HepG2 (cell line): ENCODE data around the gene ANXA2. TPM values are rescaled to one million over a fixed set of nuclear protein-coding genes. Genes with fewer than 3 reads are reported as not detected.

Experiments
- ATAC-seq: fragments of 200-7000 bp; cut with Tn5 transposase; 3 replicates; pipeline ENCODE4 v1.9.1; 2020; ENCODE audit warnings: mild to moderate bottlenecking, moderate library complexity
- BruUV-seq: library from RNA; stranded (reverse); fragments of 400-500 nt; replicated peaks from 2 replicates; lab custom pipeline; 2021; lab: Mats Ljungman, UMichigan
- CTCF ChIA-PET: fragments of 300-600 bp; formaldehyde crosslinking; extraction: SDS; loops from one replicate; lab custom pipeline; 2021; ENCODE audit warnings: low total read pairs, inconsistent platforms, low intra/inter-chr PET ratio; lab: Yijun Ruan, JAX
- POLR2A ChIA-PET: fragments of 350-600 bp; sonication (Branson Sonifier 250); formaldehyde crosslinking; loops from one replicate; lab custom pipeline; 2020; ENCODE audit warnings: antibody characterized with exemption, inconsistent platforms; lab: Yijun Ruan, JAX
- DNase-seq: peaks from one replicate; pipeline ENCODE4 v3.0.0-alpha.2; 2015; ENCODE audit warnings: low spot score
- FAIRE-seq: peaks from 3 replicates; lab custom pipeline; 2011; peaks lifted over from hg19 to GRCh38; lab: Jason Lieb, UNC
- H2AFZ ChIP-seq: one replicate; pipeline ENCODE4 v1.6.1; 2011; ENCODE audit warnings: low read length, inconsistent platforms
- H3K27ac ChIP-seq: fragments of 300-600 bp; 3 replicates; pipeline ENCODE4 v1.8.0; 2011; ENCODE audit warnings: mixed run types, mild to moderate bottlenecking, mixed read lengths, low read length, inconsistent platforms; ENCODE audit not compliant: insufficient read depth; ENCODE audit errors: extremely low read length
- H3K27me3 ChIP-seq, 2 experiments: fragments of 200-600 bp in 1 of 2; 2 replicates in 1 of 2; 3 replicates in 1 of 2; pipeline versions ENCODE4 v1.6.0 to v1.8.0; 2011; ENCODE audit warnings: low read length in 2 of 2, mild to moderate bottlenecking in 2 of 2, moderate library complexity in 2 of 2, inconsistent platforms in 1 of 2; ENCODE audit not compliant: insufficient read depth in 2 of 2, control insufficient read depth in 1 of 2
- H3K36me3 ChIP-seq, 2 experiments: fragments of 200-600 bp in 1 of 2; replicated peaks in 1 of 2; 2 replicates in 1 of 2; 3 replicates in 1 of 2; pipeline versions ENCODE4 v1.5.1 to v1.8.0; 2011; ENCODE audit warnings: low read length in 2 of 2, inconsistent platforms in 1 of 2; ENCODE audit not compliant: insufficient read depth in 2 of 2, control insufficient read depth in 1 of 2
- H3K4me1 ChIP-seq: 2 replicates; pipeline ENCODE4 v1.5.1; 2012; ENCODE audit warnings: low read length, inconsistent platforms; ENCODE audit not compliant: insufficient read depth
- H3K4me2 ChIP-seq: 2 replicates; pipeline ENCODE4 v1.6.0; 2011; ENCODE audit warnings: low read depth, low read length, inconsistent platforms
- H3K4me3 ChIP-seq, 3 experiments: fragments of 200-600 bp in 1 of 3; sonication (generic), shearing (Covaris generic) in 1 of 3; replicated peaks in 1 of 3; 2 replicates each; pipeline ENCODE4 v1.5.1; 2011 to 2016; ENCODE audit warnings: low read length in 3 of 3, inconsistent platforms in 2 of 3, low read depth in 2 of 3, mild to moderate bottlenecking in 2 of 3, control low read depth in 1 of 3, mixed read lengths in 1 of 3; ENCODE audit not compliant: insufficient read depth in 1 of 3
- H3K79me2 ChIP-seq: one replicate; pipeline ENCODE4 v1.6.1; 2011; ENCODE audit warnings: low read length, inconsistent platforms; ENCODE audit not compliant: insufficient read depth
- H3K9ac ChIP-seq: 2 replicates; pipeline ENCODE4 v1.6.0; 2011; ENCODE audit warnings: mild to moderate bottlenecking, low read depth, low read length, inconsistent platforms; ENCODE audit not compliant: insufficient read depth
- H3K9me3 ChIP-seq: 2 replicates; pipeline ENCODE4 v1.5.1; 2012; ENCODE audit warnings: mild to moderate bottlenecking, low read length
- H4K20me1 ChIP-seq: 2 replicates; pipeline ENCODE4 v1.6.0; 2011; ENCODE audit warnings: inconsistent platforms, mild to moderate bottlenecking, low read length, moderate library complexity; ENCODE audit not compliant: insufficient read depth
- GLMP ChIP-seq: sonication (generic); formaldehyde crosslinking; IDR thresholded peaks from 2 replicates; pipeline ENCODE4 v1.9.0; 2021; ENCODE audit warnings: missing genetic modification reagents, mild to moderate bottlenecking, borderline replicate concordance
- ISX ChIP-seq: sonication (generic); formaldehyde crosslinking; conservative IDR thresholded peaks from 2 replicates; pipeline ENCODE4 v1.5.0; 2020; ENCODE audit warnings: missing genetic modification reagents
- MTERF4 ChIP-seq: sonication (generic); formaldehyde crosslinking; IDR thresholded peaks from 2 replicates; pipeline ENCODE4 v1.8.0; 2023; ENCODE audit warnings: mild to moderate bottlenecking, missing genetic modification reagents
- NONO ChIP-seq, 2 experiments: fragments of 450-650 bp in 1 of 2; sonication (generic) in 1 of 2; formaldehyde crosslinking in 1 of 2; IDR thresholded peaks in 1 of 2; conservative IDR thresholded peaks in 1 of 2; 2 replicates each; pipeline versions ENCODE4 v1.6.1 to v1.8.0; 2017 to 2022; ENCODE audit warnings: mild to moderate bottlenecking in 1 of 2, missing genetic modification reagents in 1 of 2, moderate library complexity in 1 of 2
- NR2F6 ChIP-seq, 2 experiments: IDR thresholded peaks; 2 replicates each; pipeline ENCODE4 v1.6.1; 2016; ENCODE audit warnings: antibody characterized with exemption in 1 of 2, mild to moderate bottlenecking in 1 of 2
- POLR2AphosphoS2 ChIP-seq: IDR thresholded peaks from 2 replicates; pipeline ENCODE4 v1.6.1; 2011; ENCODE audit warnings: low read depth, low read length, improper control_type of control experiment
- ZFY ChIP-seq: sonication (generic); formaldehyde crosslinking; IDR thresholded peaks from 2 replicates; pipeline ENCODE4 v1.4.0; 2020; ENCODE audit warnings: missing genetic modification reagents
- ZNF407 ChIP-seq: sonication (generic); formaldehyde crosslinking; IDR thresholded peaks from one replicate; pipeline ENCODE4 v1.5.1; 2020; ENCODE audit warnings: mild to moderate bottlenecking, missing genetic modification reagents; ENCODE audit errors: not compliant biosample characterization
- WGBS: methylation state at CpG from one replicate; pipeline ENCODE4 v1.1.6; 2017; ENCODE audit warnings: low lambda C conversion rate; 5-methylcytosine and 5-hydroxymethylcytosine counted together
- in situ Hi-C: cut with HindIII; loops from 2 replicates; pipeline ENCODE4 v1.10.0; 2017; ENCODE audit warnings: low pct_unique_long_range_greater_than_20kb; ENCODE audit not compliant: extremely low pct_ligation_motif_present
- intact Hi-C: fragments of 100-400 bp; cut with micrococcal nuclease; formaldehyde crosslinking; loops from one replicate; pipeline ENCODE4 v1.10.0; 2022; ENCODE audit not compliant: unreplicated experiment
- polyA plus RNA-seq, 8 experiments: library from polyadenylated mRNA; depleted of rRNA in 3 of 8; stranded (reverse) in 7 of 8; unstranded in 1 of 8; fragments of >200 nt; fragmentation: Illumina TruSeq in 4 of 8; extraction: Trizol in 4 of 8; gene quantifications; 2 replicates each; pipeline versions ENCODE4 v1.2.1 to v1.2.3, GENCODE V29; 2011 to 2016; ENCODE audit warnings: low read depth in 4 of 8, missing spikeins in 1 of 8, mixed read lengths in 1 of 8; ENCODE audit not compliant: insufficient read depth in 1 of 8
- total RNA-seq, 5 experiments: library from RNA; depleted of rRNA; stranded (reverse); fragments of >200 nt; fragmentation: Illumina TruSeq; extraction: Trizol; gene quantifications; 2 replicates each; pipeline ENCODE4 v1.2.3, GENCODE V29; 2016; ENCODE audit warnings: low read depth in 1 of 5

The ANXA2 gene
- total and polyA plus RNA-seq, 2 of the 13 experiments (the other 11 are each of a cell fraction or from before 2014, with no cell fraction given): 196 to 613 TPM

- H3K4me2 ChIP-seq: no peak overlapping the region
- POLR2A ChIA-PET: no interaction called here
- H3K9ac ChIP-seq: no peak overlapping the region
- peaks cover 0 to 34% of the 10 kb centered on the region in 2 experiments for H3K27me3 ChIP-seq
- H3K4me1 ChIP-seq: no peaks in the 10 kb centered on the region
- no peak for ATAC-seq
- no peak overlapping the region for H3K27ac ChIP-seq
- BruUV-seq: no TSS peak
- FAIRE-seq: no peak
- no peaks in the 10 kb centered on the region for H3K9me3 ChIP-seq
- no peak overlapping the region for H3K4me3 ChIP-seq
- no peaks in the 10 kb centered on the region for H4K20me1 ChIP-seq
- no peak for TF ChIP-seq MTERF4
- no peak for TF ChIP-seq ZFY (CRISPR knock-in tag)
- TF ChIP-seq ISX (CRISPR knock-in tag): no peak
- no peak for TF ChIP-seq NR2F6 (IDR thresholded peaks at IDR 0.05)
- no peak for TF ChIP-seq NR2F6 (CRISPR knock-in tag; IDR thresholded peaks at IDR 0.05)
- no peak for TF ChIP-seq GLMP
- TF ChIP-seq NONO (IDR thresholded peaks at IDR 0.05): no peak
- no peak for TF ChIP-seq NONO (CRISPR knock-in tag; conservative IDR thresholded peaks at IDR 0.05)
- no peak for TF ChIP-seq POLR2AphosphoS2
- no peak for TF ChIP-seq ZNF407 (CRISPR knock-in tag)
- 64% methylated on average over 4 of the region's 4 CpGs for WGBS
- in situ Hi-C loops: loop anchor here (25.0 kb wide), 1 partner anchor 581 kb away; no protein-coding TSS in a partner anchor
- no peak for DNase-seq
- H3K36me3 ChIP-seq: no peaks in the 10 kb centered on the region
- H3K79me2 ChIP-seq: no peaks in the 10 kb centered on the region
- CTCF ChIA-PET: no interaction called here
- intact Hi-C loops: no loop called here
- H2AFZ ChIP-seq: no peak overlapping the region
Observed at GRCh38 chr15:60318216-60318867, 79.4 kb downstream of the ANXA2 start.
